Cardiac fibroblast (primary cell): ENCODE measurements around the gene BRAT1.

Experiments
- DNase-seq, 2 donors: peaks; one replicate each; pipeline versions ENCODE4 v3.0.0 to v3.0.0-alpha.2; 2010; ENCODE audit warnings: low read depth in 2 of 2
- H3K4me3 ChIP-seq, 2 donors: replicated peaks in 1 of 2; 1 replicate in 1 of 2; 2 replicates in 1 of 2; pipeline ENCODE4 v1.5.1; 2011; ENCODE audit warnings: low read depth in 2 of 2, low read length in 2 of 2, mild to moderate bottlenecking in 2 of 2, moderate library complexity in 1 of 2
- TF ChIP-seq, protein P1 (sequence below): IDR thresholded peaks from one replicate; pipeline ENCODE4 v1.5.1; 2011; ENCODE audit warnings: low read depth, mild to moderate bottlenecking, low read length, inconsistent platforms

BRAT1 gene

DNA sequence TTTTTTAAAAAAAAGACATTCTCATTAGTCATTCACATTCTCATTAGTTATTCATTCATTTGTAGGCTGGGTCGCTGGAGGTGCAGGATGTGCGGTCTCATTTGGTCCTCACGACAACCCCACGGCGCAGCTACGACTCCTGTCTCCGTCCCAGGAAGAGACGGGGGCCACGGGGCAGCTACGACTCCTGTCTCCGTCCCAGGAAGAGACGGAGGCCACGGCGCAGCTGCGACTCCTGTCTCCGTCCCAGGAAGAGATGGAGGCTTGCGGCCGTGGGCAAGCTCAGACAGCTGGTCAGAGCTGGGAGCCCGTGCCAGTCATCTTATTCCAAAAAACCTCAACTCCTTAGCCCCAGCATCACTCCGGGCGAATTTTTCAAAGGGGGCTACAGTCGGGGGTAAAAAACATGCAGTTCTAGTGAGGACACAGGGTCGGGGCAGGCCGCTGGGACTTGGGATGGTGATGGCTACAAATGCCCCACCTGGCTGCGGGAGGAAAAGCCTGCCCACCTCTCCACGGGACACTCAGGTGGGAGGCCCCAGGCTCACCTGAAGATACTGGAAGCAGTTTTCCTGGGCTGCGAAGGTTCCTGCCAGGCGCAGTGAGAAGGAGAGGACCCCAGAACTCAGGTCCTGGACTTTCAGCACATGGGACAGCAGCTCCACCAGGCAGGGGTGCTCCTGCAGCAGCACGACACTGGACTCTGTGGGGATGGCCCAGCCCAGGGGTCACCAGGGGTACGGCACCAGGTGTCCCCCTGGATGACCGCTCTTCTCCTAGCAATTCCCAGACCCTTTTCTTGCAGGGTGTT, 8.3 kb downstream of the BRAT1 start:
- H3K4me3 ChIP-seq, result no peak overlapping the region
- no peak for DNase-seq
- TF ChIP-seq, protein P1, sequence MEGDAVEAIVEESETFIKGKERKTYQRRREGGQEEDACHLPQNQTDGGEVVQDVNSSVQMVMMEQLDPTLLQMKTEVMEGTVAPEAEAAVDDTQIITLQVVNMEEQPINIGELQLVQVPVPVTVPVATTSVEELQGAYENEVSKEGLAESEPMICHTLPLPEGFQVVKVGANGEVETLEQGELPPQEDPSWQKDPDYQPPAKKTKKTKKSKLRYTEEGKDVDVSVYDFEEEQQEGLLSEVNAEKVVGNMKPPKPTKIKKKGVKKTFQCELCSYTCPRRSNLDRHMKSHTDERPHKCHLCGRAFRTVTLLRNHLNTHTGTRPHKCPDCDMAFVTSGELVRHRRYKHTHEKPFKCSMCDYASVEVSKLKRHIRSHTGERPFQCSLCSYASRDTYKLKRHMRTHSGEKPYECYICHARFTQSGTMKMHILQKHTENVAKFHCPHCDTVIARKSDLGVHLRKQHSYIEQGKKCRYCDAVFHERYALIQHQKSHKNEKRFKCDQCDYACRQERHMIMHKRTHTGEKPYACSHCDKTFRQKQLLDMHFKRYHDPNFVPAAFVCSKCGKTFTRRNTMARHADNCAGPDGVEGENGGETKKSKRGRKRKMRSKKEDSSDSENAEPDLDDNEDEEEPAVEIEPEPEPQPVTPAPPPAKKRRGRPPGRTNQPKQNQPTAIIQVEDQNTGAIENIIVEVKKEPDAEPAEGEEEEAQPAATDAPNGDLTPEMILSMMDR, result no peak

DNA sequence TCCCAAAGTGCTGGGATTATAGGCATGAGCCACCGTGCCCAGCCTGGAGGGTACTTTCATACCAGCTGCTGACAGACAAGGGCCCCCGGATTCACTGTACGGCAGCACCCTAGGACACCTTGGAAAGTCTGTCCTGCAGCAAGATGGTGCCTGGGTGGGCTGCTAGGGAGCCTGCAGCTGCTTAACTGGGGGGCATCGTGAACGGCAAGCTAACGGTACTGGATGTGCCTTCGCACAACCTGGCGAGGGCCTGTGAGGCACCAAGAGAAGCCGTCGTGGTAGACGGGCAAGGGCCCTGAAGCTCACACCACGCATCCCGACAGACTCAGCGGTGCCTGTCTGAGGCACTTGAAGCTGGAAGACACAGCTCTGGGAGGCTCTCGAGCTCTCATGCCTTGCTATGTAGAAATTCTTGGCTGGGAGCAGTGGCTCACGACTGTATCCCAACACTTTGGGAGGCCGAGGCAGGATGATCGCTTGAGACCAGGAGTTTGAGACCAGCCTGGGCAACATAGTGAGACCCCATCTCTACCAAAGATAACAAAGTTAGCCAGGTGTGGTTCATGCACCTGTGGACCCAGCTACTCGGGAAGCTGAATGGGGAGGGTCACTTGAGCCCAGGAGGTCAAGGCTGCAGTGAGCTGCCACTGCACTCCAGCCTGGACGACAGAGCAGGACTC, 9.4 kb downstream of the BRAT1 start:
- H3K4me3 ChIP-seq, result no peak overlapping the region
- TF ChIP-seq, protein P1, result no peak
- DNase-seq, result no peak

DNA sequence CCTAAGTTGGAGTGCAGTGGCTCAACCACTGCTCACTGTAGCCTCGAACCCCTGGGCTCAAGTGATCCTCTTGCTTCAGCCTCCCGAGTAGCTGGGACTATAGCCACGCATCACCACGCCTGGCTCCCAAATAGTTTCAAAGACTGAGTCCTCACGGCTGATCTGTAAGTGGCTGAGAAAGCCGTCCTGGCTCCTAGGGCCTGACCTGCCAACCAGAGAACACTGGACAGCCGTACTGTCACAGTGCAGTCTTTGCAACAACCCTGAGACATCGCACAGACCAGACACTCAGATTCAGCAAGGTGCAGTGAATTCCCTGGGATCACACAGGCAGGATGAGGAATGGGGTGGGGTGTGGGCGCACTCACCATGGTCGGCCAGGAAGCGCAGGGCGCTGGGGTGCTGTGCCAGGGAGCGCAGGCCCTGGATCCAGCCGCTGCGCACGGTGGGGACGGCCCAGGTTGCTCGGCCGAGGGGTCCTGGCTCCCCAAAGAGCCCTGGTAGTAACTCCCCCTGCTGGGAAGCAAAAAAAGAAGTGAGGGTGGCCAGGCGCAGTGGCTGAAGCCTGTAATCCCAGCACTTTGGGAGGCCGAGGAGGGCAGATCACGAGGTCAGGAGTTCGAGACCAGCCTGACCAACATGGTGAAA, 10.7 kb downstream of the BRAT1 start:
- TF ChIP-seq, protein P1, result no peak
- no peak for DNase-seq
- H3K4me3 ChIP-seq, result no peak overlapping the region

DNA sequence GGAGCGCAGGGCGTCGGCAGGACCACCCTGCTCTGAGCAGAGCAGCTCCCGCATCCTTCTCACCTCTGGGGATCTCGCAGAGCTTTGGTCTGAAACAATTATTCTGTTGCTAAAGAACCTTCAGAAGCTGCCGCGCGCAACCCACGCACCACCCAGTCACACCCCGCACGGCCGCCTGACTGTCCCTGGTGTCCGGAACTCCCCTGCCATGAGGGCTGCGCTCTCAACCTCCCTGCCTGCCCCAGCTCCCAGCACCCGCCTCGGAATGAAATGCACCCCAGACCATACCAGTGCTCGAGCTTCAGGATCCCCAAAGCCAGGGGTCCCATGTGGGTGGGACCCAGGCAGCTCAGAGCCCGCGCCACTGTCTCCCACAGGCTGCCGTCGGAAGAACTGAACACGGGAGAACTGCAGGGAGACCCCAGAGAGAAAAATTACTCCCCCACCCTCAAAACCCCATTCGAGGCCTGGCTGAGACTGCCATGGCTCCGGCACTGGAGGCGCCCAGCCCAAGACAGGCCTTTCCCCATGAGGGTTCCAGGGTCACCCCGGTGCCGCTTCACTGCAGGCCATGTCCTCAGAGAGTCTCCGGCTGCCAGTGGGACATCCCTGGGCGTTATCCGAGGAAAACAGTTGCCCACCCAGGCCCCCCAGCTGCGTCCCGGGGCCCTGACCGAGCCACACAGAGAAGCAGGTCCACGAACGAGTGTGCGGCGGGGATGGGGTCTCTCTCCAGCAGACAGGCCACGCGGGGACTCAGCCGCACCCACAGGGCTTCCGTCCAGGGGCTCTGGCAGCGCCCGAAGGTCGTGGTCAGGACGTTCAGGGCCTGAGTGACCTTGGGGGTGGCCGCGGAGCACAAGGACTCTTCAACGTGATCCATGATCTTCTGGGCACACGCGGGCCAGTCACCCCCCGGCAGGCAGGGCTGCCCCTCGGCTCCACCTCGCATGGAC, 12.1 kb downstream of the BRAT1 start:
- TF ChIP-seq, protein P1, result no peak
- no peak overlapping the region for H3K4me3 ChIP-seq
- no peak for DNase-seq

DNA sequence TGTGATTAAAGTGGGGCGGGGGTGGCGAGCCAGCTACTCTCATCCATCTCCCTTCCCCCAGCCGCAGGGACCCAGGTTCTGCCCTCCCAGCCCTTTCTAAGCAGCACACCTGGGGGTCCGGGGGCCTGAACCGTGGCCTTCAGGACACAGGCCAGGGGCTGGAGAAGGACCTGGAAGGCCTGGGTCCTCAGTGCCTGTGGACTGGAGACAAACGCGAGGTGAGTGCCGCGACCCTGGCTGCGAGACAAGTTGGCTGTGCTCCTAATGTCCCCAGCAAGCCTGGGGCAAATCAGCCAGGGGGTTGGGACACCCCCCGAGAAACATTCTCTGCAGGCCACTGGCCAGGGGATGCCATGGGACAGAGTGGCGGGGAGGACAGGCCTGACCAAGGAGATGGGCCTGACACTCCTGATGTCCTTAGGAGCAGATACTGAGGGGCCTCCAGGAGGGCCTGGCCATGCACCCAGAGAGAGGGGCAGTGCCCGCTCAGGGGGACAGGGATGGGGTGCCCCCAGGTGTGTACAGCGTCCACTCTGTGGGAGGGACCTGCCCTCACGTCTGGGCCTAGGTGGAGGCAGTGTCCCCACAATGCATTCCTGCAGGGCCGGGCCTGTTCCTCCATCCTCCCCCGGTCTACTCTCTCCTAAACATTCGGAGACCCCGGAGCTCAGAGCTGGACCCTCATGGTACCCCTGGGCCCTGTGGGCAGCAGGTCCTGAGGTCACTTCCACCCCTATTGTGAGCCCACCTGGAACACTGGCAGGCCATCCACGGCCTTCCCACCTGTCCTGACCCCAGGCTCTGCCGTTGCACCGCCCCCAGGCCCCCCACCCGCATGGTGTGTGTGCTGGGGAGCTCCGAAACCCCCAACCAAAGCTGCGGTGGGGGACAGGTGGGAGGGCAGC, 13.1 kb downstream of the BRAT1 start:
- no peak for DNase-seq
- no peak overlapping the region for H3K4me3 ChIP-seq
- TF ChIP-seq, protein P1, result no peak
